Naive thymus-derived CD4-positive, alpha-beta T cell (primary cell): ENCODE measurements around the gene KIF26B. TPM values are rescaled to one million over a fixed set of nuclear protein-coding genes. Genes with fewer than 3 reads are reported as not detected.

Experiments
- ATAC-seq: fragments of 150-1000 bp; cut with Tn5 transposase; 2 replicates; pipeline ENCODE4 v1.10.0; 2021; ENCODE audit warnings: mild to moderate bottlenecking, moderate library complexity
- CTCF ChIA-PET: fragments of 350-600 bp; sonication (Branson Sonifier 250); formaldehyde crosslinking; loops from one replicate; lab custom pipeline; 2021; ENCODE audit warnings: antibody characterized with exemption; lab: Charles Lee
- POLR2A ChIA-PET: fragments of 350-600 bp; sonication (Branson Sonifier 250); formaldehyde crosslinking; loops from one replicate; lab custom pipeline; 2021; ENCODE audit warnings: antibody characterized with exemption, inconsistent platforms; lab: Charles Lee
- DNase-seq, 9 donors: peaks; one replicate each; pipeline versions ENCODE4 v3.0.0 to v3.0.0-alpha.2; 2020 to 2022; ENCODE audit warnings: mixed read lengths in 1 of 9
- H3K27ac ChIP-seq: one replicate; pipeline ENCODE4 v1.7.0; 2013; ENCODE audit warnings: mild to moderate bottlenecking, low read depth, low read length, moderate library complexity
- H3K27me3 ChIP-seq, 2 donors: one replicate each; pipeline ENCODE4 v1.7.0; 2013; ENCODE audit warnings: low read length in 2 of 2, mild to moderate bottlenecking in 2 of 2, moderate library complexity in 2 of 2; ENCODE audit not compliant: control insufficient read depth in 2 of 2, insufficient read depth in 2 of 2
- H3K36me3 ChIP-seq, 3 experiments: 1 replicate in 2 of 3; 2 replicates in 1 of 3; pipeline ENCODE4 v1.7.0; 2013; ENCODE audit warnings: low read length in 3 of 3, mild to moderate bottlenecking in 3 of 3, moderate library complexity in 1 of 3; ENCODE audit not compliant: insufficient read depth in 3 of 3, control insufficient read depth in 2 of 3
- H3K4me1 ChIP-seq, 2 donors: one replicate each; pipeline ENCODE4 v1.7.0; 2013; ENCODE audit warnings: low read length in 2 of 2, mild to moderate bottlenecking in 2 of 2, moderate library complexity in 1 of 2; ENCODE audit not compliant: control insufficient read depth in 2 of 2, insufficient read depth in 2 of 2
- H3K4me3 ChIP-seq: 2 replicates; pipeline ENCODE4 v1.7.0; 2013; ENCODE audit warnings: mild to moderate bottlenecking, low read length
- H3K9me3 ChIP-seq, 3 experiments: 1 replicate in 2 of 3; 2 replicates in 1 of 3; pipeline ENCODE4 v1.7.0; 2013; ENCODE audit warnings: low read length in 3 of 3; ENCODE audit not compliant: control insufficient read depth in 2 of 3
- H3K27ac Mint-ChIP-seq, 9 donors: one replicate each; pipeline ENCODE4 v1.8.0; 2020 to 2022; ENCODE audit warnings: mixed read lengths in 9 of 9, mild to moderate bottlenecking in 8 of 9, moderate library complexity in 5 of 9, inconsistent platforms in 2 of 9
- H3K27me3 Mint-ChIP-seq, 5 donors: one replicate each; pipeline ENCODE4 v1.8.0; 2021 to 2022; ENCODE audit warnings: mixed read lengths in 5 of 5, mild to moderate bottlenecking in 1 of 5
- H3K36me3 Mint-ChIP-seq, 5 donors: one replicate each; pipeline ENCODE4 v1.8.0; 2020 to 2022; ENCODE audit warnings: mixed read lengths in 5 of 5, mild to moderate bottlenecking in 3 of 5, inconsistent platforms in 1 of 5
- H3K4me1 Mint-ChIP-seq, 7 donors: one replicate each; pipeline ENCODE4 v1.8.0; 2020 to 2022; ENCODE audit warnings: mixed read lengths in 7 of 7, mild to moderate bottlenecking in 3 of 7, inconsistent platforms in 1 of 7
- H3K4me3 Mint-ChIP-seq, 10 donors: one replicate each; pipeline ENCODE4 v1.8.0; 2020 to 2022; ENCODE audit warnings: mild to moderate bottlenecking in 10 of 10, mixed read lengths in 10 of 10, moderate library complexity in 6 of 10, inconsistent platforms in 2 of 10
- H3K9me3 Mint-ChIP-seq, 11 donors: one replicate each; pipeline ENCODE4 v1.8.0; 2020 to 2022; ENCODE audit warnings: mixed read lengths in 11 of 11, mild to moderate bottlenecking in 4 of 11, inconsistent platforms in 1 of 11, moderate library complexity in 1 of 11
- intact Hi-C, 2 donors: fragments of 100-400 bp; cut with micrococcal nuclease; formaldehyde crosslinking; loops; one replicate each; pipeline ENCODE4 v1.15.1; 2023
- polyA plus RNA-seq, 2 donors: library from polyadenylated mRNA; unstranded; fragments of 300-500 nt; fragmentation: Illumina TruSeq; gene quantifications; one replicate each; pipeline ENCODE4 v1.2.3, GENCODE V29; 2021
- total RNA-seq, 6 experiments: library from RNA in 5 of 6; stranded (reverse) in 5 of 6; gene quantifications; 1 replicate in 5 of 6; 2 replicates in 1 of 6; pipeline ENCODE4 v1.2.3 and lab custom pipeline; 2021 to 2026

The KIF26B gene
- total RNA-seq (under 1 TPM in 2 of 5 experiments, not detected in 3; 0.21 to 0.24 TPM), polyA plus RNA-seq (under 1 TPM in 1 of 2 donors, not detected in 1; 0.06 TPM), total RNA-seq (lab: John Stamatoyannopoulos, UW) (not detected)

- Histone ChIP-seq H3K36me3 (no peaks in the 10 kb centered on the region), H3K4me1 (peaks cover 15 to 20% of the 10 kb centered on the region in 2 donors), H3K27me3 (peaks cover 3 to 13% of the 10 kb centered on the region in 2 donors), H3K4me3 (peak within 1 kb of the TSS; percentile 59), H3K9me3 (no peaks in the 10 kb centered on the region), H3K27ac (no peak within 1 kb of the TSS)
- peaks cover 0 to 22% (median 6%) of the 10 kb centered on the region in 11 donors for H3K9me3 Mint-ChIP-seq
- intact Hi-C loops: loop anchor here (2.0 to 5.0 kb wide), 5 partner anchors 502 to 1543 kb away; partner anchors contain the start of gene DESI2 (in 1 of the 2)
- DNase-seq: peak in 5 of 9 donors; percentile 12 to 41 (median 17)
- H3K4me1 Mint-ChIP-seq: peaks cover 0 to 28% (median 26%) of the 10 kb centered on the region in 7 donors
- H3K27me3 Mint-ChIP-seq: peaks cover 61 to 74% (median 69%) of the 10 kb centered on the region in 5 donors
- H3K4me3 Mint-ChIP-seq: peak within 1 kb of the TSS; percentile 82 to 88 (median 86)
- no peak for ATAC-seq
- H3K27ac Mint-ChIP-seq: no peak within 1 kb of the TSS
- CTCF ChIA-PET: interaction anchor here (1.0 kb wide), 1 partner anchor 847 kb away, joined by 3 read pairs; no protein-coding TSS in a partner anchor
- peaks cover 0 to 4% (median 0%) of the 10 kb centered on the region in 5 donors for H3K36me3 Mint-ChIP-seq
- POLR2A ChIA-PET: no interaction called here
Observed at GRCh38 chr1:245154429-245155271, at the start of gene KIF26B. Gene KIF26B (plus strand): TSS chr1:245154985. CDS start chr1:245155425, 440 bp downstream.

GRCh38 chr1:245105042-245105441 lies 49.7 kb upstream of the KIF26B start:
- intact Hi-C loops: no loop called here
- CTCF ChIA-PET: no interaction called here

GRCh38 chr1:245105815-245106410 lies 48.9 kb upstream of the KIF26B start:
- DNase-seq (no peak), ATAC-seq (no peak)
- CTCF ChIA-PET: no interaction called here
- Histone ChIP-seq H3K27ac (no peak overlapping the region), H3K4me1 (no peaks in the 10 kb centered on the region), H3K4me3 (no peak overlapping the region), H3K36me3 (no peaks in the 10 kb centered on the region), H3K9me3 (no peaks in the 10 kb centered on the region), H3K27me3 (no peaks in the 10 kb centered on the region)
- peaks cover 0 to 10% (median 0%) of the 10 kb centered on the region in 7 donors for H3K4me1 Mint-ChIP-seq
- H3K36me3 Mint-ChIP-seq: peaks cover 0 to 7% (median 4%) of the 10 kb centered on the region in 5 donors
- H3K27me3 Mint-ChIP-seq: peaks cover 0 to 3% (median 0%) of the 10 kb centered on the region in 5 donors
- H3K4me3 Mint-ChIP-seq: no peak overlapping the region
- peaks cover 0 to 5% (median 0%) of the 10 kb centered on the region in 11 donors for H3K9me3 Mint-ChIP-seq
- no peak overlapping the region for H3K27ac Mint-ChIP-seq
- POLR2A ChIA-PET: no interaction called here
- intact Hi-C loops: no loop called here

More at GRCh38 chr1:245105042-245105441, 49.7 kb upstream of the KIF26B start:
- H3K9me3 ChIP-seq: no peaks in the 10 kb centered on the region
- ATAC-seq: no peak
- Mint-ChIP-seq H3K4me3 (no peak overlapping the region), H3K9me3 (peaks cover 0 to 5% (median 0%) of the 10 kb centered on the region in 11 donors), H3K4me1 (peaks cover 0 to 10% (median 0%) of the 10 kb centered on the region in 7 donors), H3K27me3 (peaks cover 0 to 3% (median 0%) of the 10 kb centered on the region in 5 donors), H3K27ac (no peak overlapping the region), H3K36me3 (peaks cover 0 to 7% (median 4%) of the 10 kb centered on the region in 5 donors)
- POLR2A ChIA-PET: no interaction called here
- H3K4me1 ChIP-seq: no peaks in the 10 kb centered on the region
- H3K27ac ChIP-seq: no peak overlapping the region
- DNase-seq: no peak
- H3K27me3 ChIP-seq: no peaks in the 10 kb centered on the region
- no peaks in the 10 kb centered on the region for H3K36me3 ChIP-seq
- H3K4me3 ChIP-seq: no peak overlapping the region

- Mint-ChIP-seq H3K4me1 (peaks cover 0 to 10% (median 0%) of the 10 kb centered on the region in 7 donors), H3K4me3 (no peak overlapping the region), H3K9me3 (peaks cover 0 to 5% (median 0%) of the 10 kb centered on the region in 11 donors), H3K27me3 (peaks cover 0 to 3% (median 0%) of the 10 kb centered on the region in 5 donors), H3K27ac (no peak overlapping the region), H3K36me3 (peaks cover 0 to 7% (median 4%) of the 10 kb centered on the region in 5 donors)
- DNase-seq: no peak
- ATAC-seq: no peak
- Histone ChIP-seq H3K4me1 (no peaks in the 10 kb centered on the region), H3K4me3 (no peak overlapping the region), H3K27ac (no peak overlapping the region), H3K27me3 (no peaks in the 10 kb centered on the region), H3K36me3 (no peaks in the 10 kb centered on the region), H3K9me3 (no peaks in the 10 kb centered on the region)
- ChIA-PET POLR2A (no interaction called here), CTCF (no interaction called here)
- intact Hi-C loops: no loop called here
Observed at GRCh38 chr1:245107776-245108114, 47.0 kb upstream of the KIF26B start.

- H3K9me3 ChIP-seq: no peaks in the 10 kb centered on the region
- H3K4me1 ChIP-seq: no peaks in the 10 kb centered on the region
- ATAC-seq (no peak), DNase-seq (no peak)
- H3K27me3 ChIP-seq: no peaks in the 10 kb centered on the region
- Mint-ChIP-seq H3K9me3 (peaks cover 0 to 5% (median 0%) of the 10 kb centered on the region in 11 donors), H3K4me1 (peaks cover 0 to 10% (median 0%) of the 10 kb centered on the region in 7 donors), H3K27ac (no peak overlapping the region), H3K36me3 (peaks cover 0 to 7% (median 4%) of the 10 kb centered on the region in 5 donors), H3K27me3 (peaks cover 0 to 3% (median 0%) of the 10 kb centered on the region in 5 donors), H3K4me3 (no peak overlapping the region)
- CTCF ChIA-PET: no interaction called here
- intact Hi-C loops: no loop called here
- POLR2A ChIA-PET: no interaction called here
- no peak overlapping the region for H3K4me3 ChIP-seq
- H3K27ac ChIP-seq: no peak overlapping the region
- no peaks in the 10 kb centered on the region for H3K36me3 ChIP-seq
Observed at GRCh38 chr1:245108246-245108645, 46.5 kb upstream of the KIF26B start.

- Histone ChIP-seq H3K9me3 (no peaks in the 10 kb centered on the region), H3K4me3 (no peak overlapping the region), H3K27ac (no peak overlapping the region), H3K36me3 (no peaks in the 10 kb centered on the region), H3K27me3 (no peaks in the 10 kb centered on the region), H3K4me1 (no peaks in the 10 kb centered on the region)
- ChIA-PET POLR2A (no interaction called here), CTCF (no interaction called here)
- ATAC-seq (no peak), DNase-seq (no peak)
- H3K36me3 Mint-ChIP-seq: peaks cover 0 to 7% (median 4%) of the 10 kb centered on the region in 5 donors
- H3K9me3 Mint-ChIP-seq: peaks cover 0 to 5% (median 0%) of the 10 kb centered on the region in 11 donors
- no peak overlapping the region for H3K4me3 Mint-ChIP-seq
- intact Hi-C loops: no loop called here
- H3K27me3 Mint-ChIP-seq: peaks cover 0 to 3% (median 0%) of the 10 kb centered on the region in 5 donors
- H3K27ac Mint-ChIP-seq: no peak overlapping the region
- peaks cover 0 to 9% (median 0%) of the 10 kb centered on the region in 7 donors for H3K4me1 Mint-ChIP-seq
Observed at GRCh38 chr1:245108909-245109308, 45.9 kb upstream of the KIF26B start.
